22Rv1 (cell line): Measurements from ENCODE around the gene KIF26B.

Experiments used
- H3K27ac ChIP-seq: fragments of 450-650 bp; 2 replicates; pipeline ENCODE4 v1.5.1; 2017
- CTCF ChIP-seq: fragments of 450-650 bp; IDR thresholded peaks from 2 replicates; pipeline ENCODE4 v1.5.1; 2017; ENCODE audit warnings: mild to moderate bottlenecking
- ZFX ChIP-seq: fragments of 450-650 bp; IDR thresholded peaks from 2 replicates; pipeline ENCODE4 v1.6.1; 2017; ENCODE audit warnings: antibody characterized with exemption, borderline replicate concordance

The KIF26B gene

GRCh38 chr1:245407983-245408382 lies 253.2 kb downstream of the KIF26B start:
- no peak overlapping the region for H3K27ac ChIP-seq
- TF ChIP-seq CTCF, result no peak
- no peak for TF ChIP-seq ZFX

GRCh38 chr1:245409341-245410195 lies 254.8 kb downstream of the KIF26B start:
- no peak overlapping the region for H3K27ac ChIP-seq
- TF ChIP-seq CTCF (no peak), ZFX (no peak)

GRCh38 chr1:245411245-245412036 lies 256.7 kb downstream of the KIF26B start:
- no peak overlapping the region for H3K27ac ChIP-seq
- TF ChIP-seq CTCF (no peak), ZFX (no peak)

GRCh38 chr1:245412306-245412705 lies 257.5 kb downstream of the KIF26B start:
- TF ChIP-seq CTCF, result no peak
- TF ChIP-seq ZFX, result no peak

GRCh38 chr1:245416781-245417180 lies 262.0 kb downstream of the KIF26B start:
- TF ChIP-seq ZFX (no peak), CTCF (no peak)
- H3K27ac ChIP-seq, result no peak overlapping the region

More at GRCh38 chr1:245412306-245412705, 257.5 kb downstream of the KIF26B start:
- no peak overlapping the region for H3K27ac ChIP-seq

DNA sequence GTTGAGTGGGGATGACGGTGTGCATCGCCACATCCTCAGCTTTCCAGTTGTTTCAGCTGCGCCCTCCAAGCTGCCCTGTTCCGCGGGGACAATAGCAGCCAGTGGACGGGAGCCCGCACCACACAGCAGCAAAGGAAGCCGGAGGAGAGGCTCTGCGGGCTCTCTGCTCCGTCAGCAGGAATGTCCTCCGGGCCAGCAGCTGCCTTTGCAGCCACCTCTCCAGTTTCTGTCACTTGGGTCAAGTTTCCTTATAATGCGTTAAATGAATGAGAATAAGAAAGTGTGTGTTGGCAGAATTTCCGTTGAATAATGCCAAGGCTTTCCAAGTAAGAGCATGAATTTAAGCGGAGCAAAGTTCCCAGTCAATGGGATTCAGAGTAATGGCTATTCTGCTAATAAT lies 263.3 kb downstream of the KIF26B start:
- no peak overlapping the region for H3K27ac ChIP-seq
- TF ChIP-seq CTCF (no peak), ZFX (no peak)

DNA sequence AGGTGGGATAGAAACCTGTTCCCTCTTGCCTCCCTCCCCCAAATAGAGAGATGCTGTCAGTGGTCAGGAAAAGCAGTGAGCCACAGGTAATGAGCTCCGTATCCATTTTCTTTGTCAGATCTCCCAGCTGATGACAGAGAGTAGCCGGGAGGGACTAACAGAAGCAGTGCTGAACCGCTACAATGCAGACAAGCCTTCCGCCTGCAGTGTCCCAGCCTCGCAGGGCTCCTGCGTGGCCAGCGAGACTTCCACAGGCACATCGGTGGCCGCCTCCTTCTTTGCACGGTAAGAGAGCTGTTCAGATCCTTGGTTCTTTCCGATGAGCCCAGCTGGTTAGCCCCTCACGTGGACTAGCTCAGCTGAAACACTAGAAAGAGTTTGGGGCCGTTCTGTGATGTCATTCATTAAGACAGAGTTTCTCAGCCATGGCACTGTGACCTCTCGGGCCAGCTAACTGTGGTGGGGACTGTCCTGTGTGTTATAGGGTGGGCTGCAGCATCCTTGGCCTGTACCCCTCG lies 264.7 kb downstream of the KIF26B start:
- TF ChIP-seq ZFX (no peak), CTCF (no peak)
- H3K27ac ChIP-seq, result no peak overlapping the region
